HepG2 (cell line): Measurements from ENCODE around the gene FYB1. TPM values are rescaled to one million over a fixed set of nuclear protein-coding genes. Genes with fewer than 3 reads are reported as not detected.

Experiments used
- ATAC-seq: fragments of 200-7000 bp; cut with Tn5 transposase; 3 replicates; pipeline ENCODE4 v1.9.1; 2020; ENCODE audit warnings: mild to moderate bottlenecking, moderate library complexity
- BruUV-seq: library from RNA; stranded (reverse); fragments of 400-500 nt; replicated peaks from 2 replicates; lab custom pipeline; 2021; lab: Mats Ljungman, UMichigan
- CTCF ChIA-PET: fragments of 300-600 bp; formaldehyde crosslinking; extraction: SDS; loops from one replicate; lab custom pipeline; 2021; ENCODE audit warnings: low total read pairs, inconsistent platforms, low intra/inter-chr PET ratio; lab: Yijun Ruan, JAX
- POLR2A ChIA-PET: fragments of 350-600 bp; sonication (Branson Sonifier 250); formaldehyde crosslinking; loops from one replicate; lab custom pipeline; 2020; ENCODE audit warnings: antibody characterized with exemption, inconsistent platforms; lab: Yijun Ruan, JAX
- DNase-seq: peaks from one replicate; pipeline ENCODE4 v3.0.0-alpha.2; 2015; ENCODE audit warnings: low spot score
- FAIRE-seq: peaks from 3 replicates; lab custom pipeline; 2011; peaks lifted over from hg19 to GRCh38; lab: Jason Lieb, UNC
- H2AFZ ChIP-seq: one replicate; pipeline ENCODE4 v1.6.1; 2011; ENCODE audit warnings: low read length, inconsistent platforms
- H3K27ac ChIP-seq: fragments of 300-600 bp; 3 replicates; pipeline ENCODE4 v1.8.0; 2011; ENCODE audit warnings: mixed run types, mild to moderate bottlenecking, mixed read lengths, low read length, inconsistent platforms; ENCODE audit not compliant: insufficient read depth; ENCODE audit errors: extremely low read length
- H3K27me3 ChIP-seq, 2 experiments: fragments of 200-600 bp in 1 of 2; 2 replicates in 1 of 2; 3 replicates in 1 of 2; pipeline versions ENCODE4 v1.6.0 to v1.8.0; 2011; ENCODE audit warnings: low read length in 2 of 2, mild to moderate bottlenecking in 2 of 2, moderate library complexity in 2 of 2, inconsistent platforms in 1 of 2; ENCODE audit not compliant: insufficient read depth in 2 of 2, control insufficient read depth in 1 of 2
- H3K36me3 ChIP-seq, 2 experiments: fragments of 200-600 bp in 1 of 2; replicated peaks in 1 of 2; 2 replicates in 1 of 2; 3 replicates in 1 of 2; pipeline versions ENCODE4 v1.5.1 to v1.8.0; 2011; ENCODE audit warnings: low read length in 2 of 2, inconsistent platforms in 1 of 2; ENCODE audit not compliant: insufficient read depth in 2 of 2, control insufficient read depth in 1 of 2
- H3K4me1 ChIP-seq: 2 replicates; pipeline ENCODE4 v1.5.1; 2012; ENCODE audit warnings: low read length, inconsistent platforms; ENCODE audit not compliant: insufficient read depth
- H3K4me2 ChIP-seq: 2 replicates; pipeline ENCODE4 v1.6.0; 2011; ENCODE audit warnings: low read depth, low read length, inconsistent platforms
- H3K4me3 ChIP-seq, 3 experiments: fragments of 200-600 bp in 1 of 3; sonication (generic), shearing (Covaris generic) in 1 of 3; replicated peaks in 1 of 3; 2 replicates each; pipeline ENCODE4 v1.5.1; 2011 to 2016; ENCODE audit warnings: low read length in 3 of 3, inconsistent platforms in 2 of 3, low read depth in 2 of 3, mild to moderate bottlenecking in 2 of 3, control low read depth in 1 of 3, mixed read lengths in 1 of 3; ENCODE audit not compliant: insufficient read depth in 1 of 3
- H3K79me2 ChIP-seq: one replicate; pipeline ENCODE4 v1.6.1; 2011; ENCODE audit warnings: low read length, inconsistent platforms; ENCODE audit not compliant: insufficient read depth
- H3K9ac ChIP-seq: 2 replicates; pipeline ENCODE4 v1.6.0; 2011; ENCODE audit warnings: mild to moderate bottlenecking, low read depth, low read length, inconsistent platforms; ENCODE audit not compliant: insufficient read depth
- H3K9me3 ChIP-seq: 2 replicates; pipeline ENCODE4 v1.5.1; 2012; ENCODE audit warnings: mild to moderate bottlenecking, low read length
- H4K20me1 ChIP-seq: 2 replicates; pipeline ENCODE4 v1.6.0; 2011; ENCODE audit warnings: inconsistent platforms, mild to moderate bottlenecking, low read length, moderate library complexity; ENCODE audit not compliant: insufficient read depth
- ATF3 ChIP-seq: sonication (generic); formaldehyde crosslinking; IDR thresholded peaks from 2 replicates; pipeline ENCODE4 v1.4.0; 2020; ENCODE audit warnings: missing genetic modification reagents
- DDIT3 ChIP-seq: sonication (generic); formaldehyde crosslinking; IDR thresholded peaks from 2 replicates; pipeline ENCODE4 v1.4.0; 2020; ENCODE audit warnings: mild to moderate bottlenecking, missing genetic modification reagents
- ELF3 ChIP-seq: IDR thresholded peaks from 2 replicates; pipeline ENCODE4 v1.6.1; 2016; ENCODE audit warnings: missing genetic modification reagents, missing compliant biosample characterization
- EP300 ChIP-seq, 3 experiments: sonication (generic) in 1 of 3; formaldehyde crosslinking in 1 of 3; IDR thresholded peaks; 2 replicates each; pipeline versions ENCODE4 v1.5.1 to v1.6.1; 2011 to 2020; ENCODE audit warnings: low read depth in 2 of 3, low read length in 2 of 3, borderline replicate concordance in 1 of 3, improper control_type of control experiment in 1 of 3, mild to moderate bottlenecking in 1 of 3, missing genetic modification reagents in 1 of 3, moderate library complexity in 1 of 3
- FOSL1 ChIP-seq: sonication (generic); formaldehyde crosslinking; IDR thresholded peaks from 2 replicates; pipeline ENCODE4 v1.9.0; 2021; ENCODE audit warnings: missing genetic modification reagents, borderline replicate concordance
- FOSL2 ChIP-seq: sonication (generic); formaldehyde crosslinking; IDR thresholded peaks from 2 replicates; pipeline ENCODE4 v1.4.0; 2020; ENCODE audit warnings: missing genetic modification reagents
- HMG20A ChIP-seq: IDR thresholded peaks from 2 replicates; pipeline ENCODE4 v1.6.1; 2016; ENCODE audit warnings: borderline replicate concordance
- IKZF4 ChIP-seq: sonication (generic); formaldehyde crosslinking; IDR thresholded peaks from 2 replicates; pipeline ENCODE4 v1.5.1; 2020; ENCODE audit warnings: borderline replicate concordance, mild to moderate bottlenecking, low read depth, missing genetic modification reagents; ENCODE audit errors: not compliant biosample characterization
- PHF8 ChIP-seq: sonication (generic); formaldehyde crosslinking; IDR thresholded peaks from 2 replicates; pipeline ENCODE4 v1.5.0; 2020; ENCODE audit warnings: missing genetic modification reagents
- RARA ChIP-seq: IDR thresholded peaks from 2 replicates; pipeline ENCODE4 v1.6.1; 2016; ENCODE audit warnings: missing genetic modification reagents, missing compliant biosample characterization
- RFXAP ChIP-seq: sonication (generic); formaldehyde crosslinking; IDR thresholded peaks from 2 replicates; pipeline ENCODE4 v1.4.0; 2020; ENCODE audit warnings: missing genetic modification reagents, borderline replicate concordance
- RXRB ChIP-seq: IDR thresholded peaks from 2 replicates; pipeline ENCODE4 v1.6.1; 2016; ENCODE audit warnings: borderline replicate concordance, missing genetic modification reagents, missing compliant biosample characterization
- SCMH1 ChIP-seq: sonication (generic); formaldehyde crosslinking; IDR thresholded peaks from 2 replicates; pipeline ENCODE4 v1.9.0; 2021; ENCODE audit warnings: missing genetic modification reagents, mild to moderate bottlenecking, borderline replicate concordance
- TEAD3 ChIP-seq: optimal IDR thresholded peaks from 2 replicates; pipeline ENCODE3; 2016; ENCODE audit warnings: borderline replicate concordance
- TRIM24 ChIP-seq: sonication (generic); formaldehyde crosslinking; IDR thresholded peaks from 2 replicates; pipeline ENCODE4 v1.8.0; 2022; ENCODE audit warnings: mild to moderate bottlenecking, missing genetic modification reagents
- whole genome bisulfite sequencing: methylation state at CpG from one replicate; pipeline ENCODE4 v1.1.6; 2017; ENCODE audit warnings: low lambda C conversion rate; 5-methylcytosine and 5-hydroxymethylcytosine counted together
- in situ Hi-C: cut with HindIII; loops from 2 replicates; pipeline ENCODE4 v1.10.0; 2017; ENCODE audit warnings: low pct_unique_long_range_greater_than_20kb; ENCODE audit not compliant: extremely low pct_ligation_motif_present
- intact Hi-C: fragments of 100-400 bp; cut with micrococcal nuclease; formaldehyde crosslinking; loops from one replicate; pipeline ENCODE4 v1.10.0; 2022; ENCODE audit not compliant: unreplicated experiment
- polyA plus RNA-seq, 8 experiments: library from polyadenylated mRNA; depleted of rRNA in 3 of 8; stranded (reverse) in 7 of 8; unstranded in 1 of 8; fragments of >200 nt; fragmentation: Illumina TruSeq in 4 of 8; extraction: Trizol in 4 of 8; gene quantifications; 2 replicates each; pipeline versions ENCODE4 v1.2.1 to v1.2.3, GENCODE V29; 2011 to 2016; ENCODE audit warnings: low read depth in 4 of 8, missing spikeins in 1 of 8, mixed read lengths in 1 of 8; ENCODE audit not compliant: insufficient read depth in 1 of 8
- total RNA-seq, 5 experiments: library from RNA; depleted of rRNA; stranded (reverse); fragments of >200 nt; fragmentation: Illumina TruSeq; extraction: Trizol; gene quantifications; 2 replicates each; pipeline ENCODE4 v1.2.3, GENCODE V29; 2016; ENCODE audit warnings: low read depth in 1 of 5
- TF ChIP-seq, protein P1 (sequence below): IDR thresholded peaks from 2 replicates; pipeline ENCODE4 v1.6.1; 2016; ENCODE audit warnings: low read depth, missing genetic modification reagents, missing compliant biosample characterization

The FYB1 gene
- total and polyA plus RNA-seq, 2 of the 13 experiments (the other 11 are each of a cell fraction or from before 2014, with no cell fraction given) = 0.03 TPM; not detected in 1

GRCh38 chr5:39198127-39198526 lies 21.2 kb downstream of the FYB1 start:
- DNase-seq = peak; percentile 79
- Histone ChIP-seq H3K4me1 (peaks cover 8% of the 10 kb centered on the region), H2AFZ (no peak overlapping the region), H3K36me3 (no peaks in the 10 kb centered on the region), H3K4me3 (no peak overlapping the region; a peak in 1 of 6 replicates), H3K9ac (no peak overlapping the region), H3K79me2 (no peaks in the 10 kb centered on the region), H4K20me1 (no peaks in the 10 kb centered on the region), H3K27ac (no peak overlapping the region), H3K4me2 (no peak overlapping the region), H3K9me3 (no peaks in the 10 kb centered on the region), H3K27me3 (0 out of 5 replicates have a peak, but pooled peaks cover 0 to 10% of the 10 kb centered on the region in 2 experiments)
- 11% methylated on average over 5 of the region's 5 CpGs for WGBS
- no TSS peak for BruUV-seq
- intact Hi-C loops = no loop called here
- in situ Hi-C loops = no loop called here
- no peak for FAIRE-seq
- peak; percentile 78 for ATAC-seq
- CTCF ChIA-PET = no interaction called here
- POLR2A ChIA-PET = no interaction called here
- TF ChIP-seq IKZF4 (CRISPR knock-in tag) (no peak), FOSL2 (CRISPR knock-in tag) (peak; percentile 81), FOSL1 (CRISPR knock-in tag) (peak; percentile 78), RARA (CRISPR knock-in tag) (peak; percentile 92), TEAD3 (CRISPR knock-in tag) (peak; percentile 46), SCMH1 (CRISPR knock-in tag) (no peak), ELF3 (CRISPR knock-in tag) (0 out of 2 replicates have a peak, but pooled peaks have one; percentile 17), TRIM24 (no peak), PHF8 (CRISPR knock-in tag) (no peak), EP300 (IDR thresholded peaks at IDR 0.05; ENCODE audit: low read depth in 2 of 2, low read length in 2 of 2) (0 out of 4 replicates have a peak, but pooled peaks of 1 of the 2 experiments have one; percentile 17), EP300 (CRISPR knock-in tag; IDR thresholded peaks at IDR 0.05; ENCODE audit: borderline replicate concordance) (no peak), DDIT3 (no peak), RXRB (peak; percentile 35; the same call in 1 of the 2 replicates), ATF3 (0 out of 2 replicates have a peak, but pooled peaks have one; percentile 16), HMG20A (CRISPR knock-in tag) (peak; percentile 51; the same call in 1 of the 2 replicates), RFXAP (CRISPR knock-in tag) (no peak)
- TF ChIP-seq, protein P1, sequence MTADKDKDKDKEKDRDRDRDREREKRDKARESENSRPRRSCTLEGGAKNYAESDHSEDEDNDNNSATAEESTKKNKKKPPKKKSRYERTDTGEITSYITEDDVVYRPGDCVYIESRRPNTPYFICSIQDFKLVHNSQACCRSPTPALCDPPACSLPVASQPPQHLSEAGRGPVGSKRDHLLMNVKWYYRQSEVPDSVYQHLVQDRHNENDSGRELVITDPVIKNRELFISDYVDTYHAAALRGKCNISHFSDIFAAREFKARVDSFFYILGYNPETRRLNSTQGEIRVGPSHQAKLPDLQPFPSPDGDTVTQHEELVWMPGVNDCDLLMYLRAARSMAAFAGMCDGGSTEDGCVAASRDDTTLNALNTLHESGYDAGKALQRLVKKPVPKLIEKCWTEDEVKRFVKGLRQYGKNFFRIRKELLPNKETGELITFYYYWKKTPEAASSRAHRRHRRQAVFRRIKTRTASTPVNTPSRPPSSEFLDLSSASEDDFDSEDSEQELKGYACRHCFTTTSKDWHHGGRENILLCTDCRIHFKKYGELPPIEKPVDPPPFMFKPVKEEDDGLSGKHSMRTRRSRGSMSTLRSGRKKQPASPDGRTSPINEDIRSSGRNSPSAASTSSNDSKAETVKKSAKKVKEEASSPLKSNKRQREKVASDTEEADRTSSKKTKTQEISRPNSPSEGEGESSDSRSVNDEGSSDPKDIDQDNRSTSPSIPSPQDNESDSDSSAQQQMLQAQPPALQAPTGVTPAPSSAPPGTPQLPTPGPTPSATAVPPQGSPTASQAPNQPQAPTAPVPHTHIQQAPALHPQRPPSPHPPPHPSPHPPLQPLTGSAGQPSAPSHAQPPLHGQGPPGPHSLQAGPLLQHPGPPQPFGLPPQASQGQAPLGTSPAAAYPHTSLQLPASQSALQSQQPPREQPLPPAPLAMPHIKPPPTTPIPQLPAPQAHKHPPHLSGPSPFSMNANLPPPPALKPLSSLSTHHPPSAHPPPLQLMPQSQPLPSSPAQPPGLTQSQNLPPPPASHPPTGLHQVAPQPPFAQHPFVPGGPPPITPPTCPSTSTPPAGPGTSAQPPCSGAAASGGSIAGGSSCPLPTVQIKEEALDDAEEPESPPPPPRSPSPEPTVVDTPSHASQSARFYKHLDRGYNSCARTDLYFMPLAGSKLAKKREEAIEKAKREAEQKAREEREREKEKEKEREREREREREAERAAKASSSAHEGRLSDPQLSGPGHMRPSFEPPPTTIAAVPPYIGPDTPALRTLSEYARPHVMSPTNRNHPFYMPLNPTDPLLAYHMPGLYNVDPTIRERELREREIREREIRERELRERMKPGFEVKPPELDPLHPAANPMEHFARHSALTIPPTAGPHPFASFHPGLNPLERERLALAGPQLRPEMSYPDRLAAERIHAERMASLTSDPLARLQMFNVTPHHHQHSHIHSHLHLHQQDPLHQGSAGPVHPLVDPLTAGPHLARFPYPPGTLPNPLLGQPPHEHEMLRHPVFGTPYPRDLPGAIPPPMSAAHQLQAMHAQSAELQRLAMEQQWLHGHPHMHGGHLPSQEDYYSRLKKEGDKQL = no peak
